GM21737 (cell line): ENCODE data around the gene PTPMT1.
"Not testable (repeated sequence)": the region's sequence is repeated elsewhere in the genome, so short reads cannot be mapped to it uniquely, and the experiment has no call there.

Experiments
- ATAC-seq: cut with Tn5 transposase; IDR thresholded peaks from one replicate; pipeline ENCODE4 v1.9.1; 2021; ENCODE audit warnings: mild to moderate bottlenecking, moderate library complexity; ENCODE audit not compliant: unreplicated experiment

Gene PTPMT1

DNA sequence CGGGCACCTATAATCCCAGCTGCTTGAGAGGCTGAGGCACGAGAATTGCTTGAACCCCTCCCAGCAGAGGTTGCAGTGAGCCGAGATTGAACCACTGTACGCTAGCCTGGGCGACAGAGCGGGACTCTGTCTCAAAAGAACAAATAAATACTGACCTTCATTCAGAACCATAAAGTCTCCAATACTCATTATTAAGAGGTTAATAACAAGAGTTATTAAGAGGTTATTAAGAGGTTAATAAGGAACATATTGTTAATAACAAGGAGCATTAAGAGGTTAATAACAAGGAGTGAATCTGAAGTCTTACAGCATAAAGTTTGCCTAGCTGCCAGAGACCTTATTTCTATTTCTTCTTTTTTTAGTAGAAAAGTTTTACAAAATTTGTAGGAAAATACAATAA is 20.1 kb upstream of the PTPMT1 start:
- ATAC-seq: no peak

DNA sequence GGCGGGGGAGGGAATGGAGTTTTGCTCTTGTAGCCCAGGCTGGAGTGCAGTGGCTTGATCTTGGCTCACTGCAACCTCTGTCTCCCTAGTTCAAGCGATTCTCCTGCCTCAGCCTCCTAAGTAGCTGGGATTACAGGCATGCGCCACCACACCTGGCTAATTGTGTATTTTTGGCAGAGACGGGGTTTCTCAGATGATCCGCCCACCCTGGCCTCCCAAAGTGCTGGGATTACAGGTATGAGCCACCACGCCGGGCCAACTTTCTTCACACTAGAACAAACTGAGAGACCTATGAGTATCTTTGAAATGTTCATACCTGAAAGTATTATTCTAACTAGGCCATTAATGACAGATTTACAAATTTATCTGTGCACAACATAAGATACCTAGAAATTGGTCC is 19.1 kb upstream of the PTPMT1 start:
- ATAC-seq: not testable (repeated sequence)

DNA sequence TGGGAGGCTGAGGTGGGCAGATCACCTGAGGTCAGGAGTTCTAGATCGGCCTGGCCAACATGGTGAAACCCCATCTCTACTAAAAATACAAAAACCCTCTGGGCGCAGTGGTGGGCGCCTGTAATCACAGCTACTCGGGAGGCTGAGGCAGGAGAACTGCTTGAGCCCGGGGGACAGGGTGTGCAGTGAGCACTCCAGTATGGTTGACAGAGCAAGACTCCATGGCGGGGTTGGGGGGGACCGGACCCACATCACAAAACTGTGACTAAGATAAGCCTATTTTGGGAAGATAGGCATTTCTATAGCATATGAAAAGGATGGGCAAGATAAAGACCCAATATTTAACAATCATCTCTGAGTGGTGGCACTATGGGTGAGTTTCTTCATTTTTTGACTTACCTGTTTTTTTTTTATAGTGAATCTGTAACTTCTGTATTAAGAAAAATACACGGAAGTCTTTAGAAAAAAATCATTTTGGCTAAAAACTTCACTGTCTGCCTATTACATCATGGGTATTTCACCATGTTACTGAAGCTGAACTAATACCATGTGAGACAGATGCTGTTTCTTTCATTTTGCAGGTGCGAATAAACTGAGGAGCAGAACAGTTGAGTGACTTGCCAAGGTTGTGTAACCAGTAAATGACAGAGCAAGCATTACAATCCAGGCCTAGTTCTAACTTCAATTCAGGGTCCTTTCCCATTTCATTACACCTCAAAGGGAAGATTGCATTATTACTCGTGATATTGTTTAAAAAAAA is 14.9 kb upstream of the PTPMT1 start:
- ATAC-seq: no peak

DNA sequence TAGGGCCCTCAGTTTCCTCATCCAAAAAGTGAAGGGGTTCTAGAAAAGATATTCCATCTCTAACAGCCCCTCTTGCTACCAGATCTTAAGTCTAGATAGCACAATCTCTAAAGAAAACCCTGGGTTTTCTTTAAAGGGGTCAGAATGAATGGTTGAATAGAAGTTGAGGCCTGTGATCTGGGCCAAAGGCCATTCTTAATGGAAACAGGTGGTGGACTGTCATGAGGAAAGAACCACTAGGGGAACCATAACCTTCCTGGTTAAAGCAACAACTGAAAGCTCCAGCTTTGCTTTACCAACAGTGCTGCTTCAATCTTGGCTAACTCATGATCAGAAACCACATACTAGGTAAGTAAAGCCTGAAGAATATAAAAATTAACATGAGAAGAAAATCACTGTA is 14.3 kb upstream of the PTPMT1 start:
- no peak for ATAC-seq

DNA sequence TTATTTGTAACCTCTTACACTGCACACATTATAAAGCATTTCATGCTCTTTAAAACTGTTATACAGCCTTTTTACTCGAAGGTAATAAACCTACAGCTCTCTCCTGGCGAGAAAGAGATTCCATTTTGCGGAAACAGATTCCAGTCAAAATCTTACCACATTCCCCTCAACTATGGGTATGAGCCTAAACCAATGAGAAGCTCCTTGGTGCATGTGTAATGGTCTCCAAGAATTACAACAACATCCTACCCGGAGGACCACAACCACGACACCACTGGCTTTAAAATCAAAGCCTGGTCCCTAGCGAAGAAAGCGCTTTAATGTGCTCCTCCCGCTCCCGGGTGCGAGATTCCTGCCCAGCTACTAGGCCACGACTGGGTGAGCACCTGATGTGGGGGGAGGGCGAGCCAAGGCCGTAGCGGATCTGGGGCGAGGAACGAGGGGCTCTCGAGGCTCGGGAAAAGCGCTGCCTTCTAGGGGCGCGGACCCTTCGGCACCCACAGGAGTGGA is 13.3 kb upstream of the PTPMT1 start:
- peak; percentile 4 for ATAC-seq

DNA sequence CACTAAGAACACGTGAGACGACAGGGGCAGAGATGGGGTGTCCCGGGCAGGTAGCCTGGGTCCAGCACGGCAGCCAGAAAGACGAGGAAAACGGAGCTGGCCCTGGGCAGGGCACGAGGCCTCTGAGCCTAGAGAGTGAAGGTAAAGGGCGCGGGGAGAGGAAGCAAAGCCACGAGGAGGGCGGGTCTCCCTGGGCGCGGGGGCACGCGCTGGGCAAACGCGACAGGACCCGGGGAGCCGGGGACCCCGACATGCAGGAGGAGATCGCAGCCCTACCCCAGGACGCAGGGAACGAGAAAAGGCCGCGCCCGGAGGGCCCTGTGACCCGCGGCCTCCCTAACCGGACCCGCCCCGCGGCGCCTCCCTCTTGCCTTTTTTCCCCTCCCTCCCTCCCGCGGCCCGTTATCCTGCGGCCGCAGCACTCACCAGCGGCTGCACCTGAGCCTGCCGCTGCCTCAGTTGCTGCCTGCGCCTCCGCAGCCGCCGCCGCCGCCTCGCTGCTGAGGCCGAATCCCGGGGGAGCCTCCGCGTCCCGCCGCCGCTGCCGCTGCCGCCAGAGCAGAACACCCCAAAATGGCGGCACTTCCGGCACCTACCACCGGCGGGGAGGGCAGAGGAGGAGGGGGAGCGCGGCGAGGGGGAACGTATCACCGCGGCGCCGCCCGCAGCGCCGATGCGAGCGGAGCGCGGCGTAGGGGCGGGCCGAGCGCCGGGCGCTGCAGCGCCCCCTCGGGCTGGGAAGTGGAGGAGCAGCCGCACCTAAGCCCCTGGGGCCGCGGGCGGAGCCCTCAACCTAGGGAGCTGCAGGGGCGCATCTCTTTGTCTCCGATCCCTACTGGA is 12.6 kb upstream of the PTPMT1 start, which contains the start of gene CELF1:
Gene CELF1 (minus strand): TSS at position 567 of the 840 bp plus-strand sequence. CDS start 53,609 bp downstream, outside the sequence.
- ATAC-seq: peak; percentile 91

DNA sequence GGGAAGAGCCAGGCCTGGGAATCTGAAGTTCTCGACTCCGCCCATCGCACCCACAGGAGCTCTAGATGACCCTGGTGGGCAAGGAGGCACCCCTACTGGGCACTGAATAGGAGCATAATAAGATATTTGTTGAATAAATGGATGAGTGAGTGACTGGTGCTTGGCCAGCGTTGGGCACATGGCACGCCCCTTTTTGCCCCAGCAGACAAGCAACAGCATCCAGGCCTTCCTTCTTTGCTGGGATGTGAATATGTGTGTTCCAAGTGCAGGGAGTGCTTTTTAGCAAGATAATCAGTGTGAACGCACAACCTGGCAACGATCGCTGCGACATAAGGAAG is 12.0 kb upstream of the PTPMT1 start:
- ATAC-seq: peak; percentile 28

DNA sequence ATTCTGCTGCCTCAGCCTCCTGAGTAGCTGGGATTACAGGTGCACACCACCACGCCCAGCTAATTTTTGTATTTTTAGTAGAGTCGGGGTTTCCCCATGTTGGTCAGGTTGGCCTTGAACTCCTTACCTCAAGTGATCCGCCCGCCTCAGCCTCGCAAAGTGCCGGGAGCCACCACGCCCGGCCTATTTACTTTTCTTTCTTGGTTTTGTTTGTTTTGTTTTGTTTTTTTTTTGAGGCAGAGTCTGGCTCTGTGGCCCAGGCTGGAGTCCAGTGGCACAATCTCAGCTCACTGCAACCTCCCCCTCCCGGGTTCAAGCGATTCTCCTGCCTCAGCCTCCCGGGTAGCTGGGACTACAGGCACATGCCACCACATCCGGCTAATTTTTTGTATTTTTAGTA is 8.4 kb upstream of the PTPMT1 start:
- ATAC-seq: not testable (repeated sequence)

DNA sequence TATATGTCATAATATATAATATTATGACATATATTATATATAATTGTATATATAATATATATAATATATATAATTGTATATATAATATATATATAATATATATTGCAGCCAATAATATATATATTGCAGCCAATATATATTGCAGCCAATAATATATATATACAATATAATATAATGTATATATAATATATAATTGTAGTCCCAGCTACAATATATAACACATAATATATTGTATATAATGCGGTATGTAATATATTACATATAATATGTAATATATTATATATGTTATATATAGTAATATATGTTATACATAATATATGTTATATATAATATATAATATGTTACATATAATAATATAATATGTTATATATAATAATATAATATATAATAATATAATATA is 6.7 kb upstream of the PTPMT1 start:
- ATAC-seq: no peak

DNA sequence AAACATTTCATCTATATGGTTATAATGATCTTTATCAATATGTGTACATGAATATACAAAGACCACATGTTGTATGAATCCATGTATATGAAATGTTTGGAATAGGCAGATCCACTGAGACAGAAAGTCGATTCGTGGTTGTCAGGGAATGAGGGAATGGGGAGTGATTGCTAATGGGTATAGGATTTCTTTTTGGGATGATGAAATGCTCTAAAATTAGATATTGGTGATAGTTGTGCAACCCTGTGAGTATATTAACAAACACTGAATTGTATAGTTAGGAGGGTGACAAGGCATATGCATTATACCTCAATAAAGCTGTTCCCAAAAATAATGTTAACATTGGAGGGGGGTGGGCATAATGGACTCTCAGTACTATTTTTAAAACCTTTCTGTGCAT is 5.0 kb upstream of the PTPMT1 start:
- no peak for ATAC-seq

DNA sequence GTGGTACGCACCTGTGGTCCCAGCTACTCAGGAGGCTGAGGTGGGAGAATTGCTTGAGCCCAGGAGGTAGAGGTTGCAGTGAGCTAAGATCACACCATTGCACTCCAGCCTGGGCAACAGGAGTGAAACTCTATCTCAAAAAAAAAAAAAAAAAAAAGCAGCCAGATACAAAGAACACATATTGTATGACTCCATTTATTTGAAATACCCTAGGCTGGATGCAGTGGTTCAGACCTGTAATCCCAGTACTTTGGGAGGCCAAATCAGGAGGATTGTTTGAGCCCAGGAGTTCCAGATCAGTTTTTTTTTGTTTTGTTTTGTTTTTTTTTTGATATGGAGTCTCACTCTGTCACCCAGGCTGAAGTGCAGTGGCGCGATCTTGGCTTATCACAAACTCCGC is 3.0 kb upstream of the PTPMT1 start:
- not testable (repeated sequence) for ATAC-seq

DNA sequence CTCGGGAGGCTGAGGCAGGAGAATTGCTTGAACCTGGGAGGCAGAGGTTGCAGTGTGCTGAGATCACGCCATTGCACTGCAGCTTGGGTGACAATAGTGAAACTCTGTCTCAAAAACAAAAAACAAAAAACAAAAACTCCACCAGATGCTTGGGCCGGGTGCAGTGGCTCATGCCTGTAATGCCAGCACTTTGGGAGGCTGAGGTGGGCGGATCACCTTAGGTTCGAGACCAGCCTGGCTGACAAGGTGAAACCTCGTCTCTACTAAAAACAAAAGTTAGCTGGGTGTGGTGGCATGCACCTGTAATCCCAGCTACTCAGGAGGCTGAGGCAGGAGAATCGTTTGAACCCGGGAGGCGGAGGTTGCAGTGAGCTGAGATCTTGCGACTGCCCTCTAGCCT is 1.0 kb upstream of the PTPMT1 start:
- ATAC-seq: not testable (repeated sequence)

DNA sequence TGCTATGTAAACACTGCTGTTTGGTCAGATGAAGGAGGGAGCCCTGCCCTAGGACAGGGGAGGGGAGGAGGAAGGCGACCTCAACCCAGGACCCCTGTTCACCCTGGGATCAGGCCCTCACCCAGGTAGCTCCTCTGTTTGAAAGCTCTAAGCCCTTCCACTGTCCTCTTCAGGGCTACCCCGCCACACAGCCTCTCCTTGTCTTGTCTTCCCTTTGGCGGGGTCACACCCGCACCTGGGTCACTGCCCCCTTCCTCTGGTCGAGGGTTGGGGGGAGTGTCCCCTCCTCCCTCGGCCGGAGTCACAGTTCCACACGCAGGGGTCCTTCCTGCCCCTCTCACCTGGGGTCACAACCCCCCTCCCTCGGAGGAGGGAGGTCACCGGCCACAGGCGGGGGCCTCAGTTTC is 463 bp upstream of the PTPMT1 start:
- no peak for ATAC-seq

DNA sequence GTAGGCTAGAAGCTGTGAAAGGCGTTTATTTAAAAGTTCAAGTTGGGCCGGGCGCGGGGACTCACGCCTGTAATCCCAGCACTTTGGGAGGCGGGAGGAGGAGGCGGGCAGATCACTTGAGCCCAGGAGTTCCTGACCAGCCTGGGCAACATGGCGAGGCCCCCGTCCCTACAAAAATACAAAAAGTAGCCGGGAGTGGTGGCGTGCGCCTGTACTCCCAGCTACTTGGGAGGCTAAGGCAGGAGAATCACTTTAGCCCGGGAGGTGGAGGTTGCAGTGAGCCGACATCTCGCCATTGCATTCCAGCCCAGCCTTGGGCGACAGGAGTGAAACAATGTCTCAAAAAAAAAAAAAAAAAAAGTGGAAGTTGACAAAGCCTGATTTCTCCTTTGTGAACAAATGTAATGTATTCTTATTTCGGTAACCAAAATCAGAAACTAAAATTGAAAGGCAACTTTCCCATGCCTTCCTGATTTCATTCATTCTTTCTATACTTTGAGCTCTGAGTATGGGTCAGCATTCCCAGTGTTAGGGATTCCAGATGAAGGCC is 825 bp downstream of the PTPMT1 start:
- no peak for ATAC-seq

DNA sequence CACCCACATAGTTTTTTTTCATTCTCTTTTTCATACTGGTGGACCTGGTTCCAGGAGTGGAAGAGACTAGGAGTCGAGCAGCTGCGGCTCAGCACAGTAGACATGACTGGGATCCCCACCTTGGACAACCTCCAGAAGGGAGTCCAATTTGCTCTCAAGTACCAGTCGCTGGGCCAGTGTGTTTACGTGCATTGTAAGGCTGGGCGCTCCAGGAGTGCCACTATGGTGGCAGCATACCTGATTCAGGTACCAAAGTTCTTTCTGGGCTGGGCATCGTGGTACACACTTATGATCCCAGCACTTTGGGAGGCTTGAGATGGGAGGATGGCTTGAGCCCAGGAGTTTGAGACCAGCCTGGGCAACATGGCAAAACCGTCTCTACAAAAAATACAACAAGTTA is 4.2 kb downstream of the PTPMT1 start:
- ATAC-seq: no peak

DNA sequence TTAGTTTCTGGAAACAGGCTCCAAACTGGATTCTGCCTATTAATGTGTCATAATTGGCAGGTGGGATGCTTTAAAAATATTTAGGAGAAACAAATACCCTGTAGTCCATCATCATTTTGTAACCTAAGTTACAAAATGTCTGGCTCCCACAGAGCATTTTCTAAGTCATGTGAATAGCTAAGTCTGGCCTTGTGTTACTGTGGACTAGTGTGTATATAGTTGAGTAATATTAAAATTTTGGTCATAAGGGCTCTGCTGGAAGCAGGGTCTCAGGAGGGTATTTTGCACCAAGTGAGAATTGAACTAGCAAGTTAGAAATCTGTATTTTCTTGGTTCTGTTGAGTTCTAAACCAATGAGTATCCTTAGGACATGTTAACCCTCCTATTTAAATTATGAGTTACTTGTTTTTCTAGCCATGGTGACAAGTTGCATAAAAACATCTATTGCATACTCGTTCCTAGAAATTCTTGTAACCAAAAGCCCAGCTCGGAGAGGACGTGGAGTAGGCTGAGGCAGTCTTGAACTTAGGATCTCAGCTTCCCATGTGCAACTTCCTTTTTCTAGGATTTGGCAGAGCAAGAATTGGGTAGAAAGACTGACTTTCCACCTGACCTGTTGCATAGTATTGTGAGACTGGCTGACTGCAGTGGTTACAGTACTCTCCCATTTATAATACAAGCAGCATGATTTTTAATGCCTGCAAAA is 5.4 kb downstream of the PTPMT1 start:
- no peak for ATAC-seq

DNA sequence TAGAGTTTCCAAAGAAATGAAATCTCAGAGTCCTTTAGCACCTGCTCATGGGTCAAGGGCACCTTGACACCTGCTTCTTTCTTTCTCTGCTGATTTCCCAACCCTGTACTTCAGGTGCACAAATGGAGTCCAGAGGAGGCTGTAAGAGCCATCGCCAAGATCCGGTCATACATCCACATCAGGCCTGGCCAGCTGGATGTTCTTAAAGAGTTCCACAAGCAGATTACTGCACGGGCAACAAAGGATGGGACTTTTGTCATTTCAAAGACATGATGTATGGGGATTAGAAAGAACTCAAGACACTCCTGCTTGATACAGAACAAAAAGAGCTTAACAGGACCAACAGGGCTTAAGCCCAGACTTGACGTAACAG is 5.9 kb downstream of the PTPMT1 start:
- no peak for ATAC-seq

DNA sequence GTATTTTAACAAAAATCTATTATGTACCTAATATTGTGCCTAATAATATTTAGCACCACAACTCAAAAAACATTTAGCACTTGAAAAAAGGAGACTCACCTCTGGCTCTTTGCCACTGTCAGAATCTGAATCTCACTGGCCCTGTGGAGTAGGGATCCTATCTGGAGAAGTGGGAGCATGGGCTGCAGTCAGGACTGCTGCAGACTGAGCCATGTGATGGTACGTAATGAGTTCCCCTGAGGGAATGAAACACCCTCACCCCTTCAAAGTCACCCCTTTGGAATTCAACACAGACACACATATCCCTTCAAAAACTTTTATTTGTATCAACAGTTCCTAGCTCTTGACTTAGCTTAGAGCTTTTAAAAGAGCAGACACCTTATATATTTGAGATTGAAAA is 6.5 kb downstream of the PTPMT1 start:
- ATAC-seq: no peak

DNA sequence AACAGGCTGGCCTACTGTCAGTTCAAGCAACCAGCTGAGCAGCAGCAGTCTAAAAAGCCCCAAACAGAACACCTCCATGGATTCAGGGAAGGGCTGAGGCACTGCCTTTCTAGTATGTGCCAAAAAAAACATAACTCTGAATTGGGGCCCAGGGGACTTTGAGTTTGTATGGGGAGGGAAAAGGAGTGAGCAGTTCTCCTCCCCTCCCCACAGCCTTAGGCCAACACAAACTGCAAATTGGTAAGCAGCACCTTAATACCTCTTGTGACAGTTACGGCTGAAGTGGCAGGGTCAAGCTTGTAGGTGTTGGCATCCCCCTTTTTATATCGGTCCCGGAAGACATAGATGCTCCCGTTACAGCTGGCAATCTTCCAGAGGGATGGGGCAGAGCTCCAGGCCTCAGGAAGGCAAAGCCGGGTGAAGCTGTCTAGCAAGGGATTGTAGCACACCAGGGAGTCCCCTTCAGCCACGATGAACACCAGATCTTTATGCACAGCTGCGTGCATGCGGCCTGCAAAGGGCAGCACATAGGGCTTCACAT is 7.4 kb downstream of the PTPMT1 start:
- ATAC-seq: no peak

DNA sequence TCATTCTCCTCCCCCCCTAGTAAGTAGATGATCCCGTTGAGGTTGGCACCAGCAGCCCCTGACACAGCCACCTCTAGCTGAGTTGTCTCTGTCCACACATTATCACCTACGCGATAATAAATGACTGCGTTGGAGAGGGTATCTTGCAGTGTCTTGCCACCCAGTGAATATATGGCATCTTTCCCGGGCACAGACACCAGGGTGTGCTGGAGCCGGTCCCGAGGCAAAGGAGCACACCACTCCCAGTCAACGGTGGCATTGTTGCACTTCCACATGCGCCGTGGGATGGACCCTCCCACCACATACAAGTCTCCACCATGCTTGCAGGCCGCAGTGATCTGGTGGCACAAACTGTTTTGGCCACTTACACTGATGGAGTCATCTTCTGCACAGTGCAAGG is 7.9 kb downstream of the PTPMT1 start:
- no peak for ATAC-seq

DNA sequence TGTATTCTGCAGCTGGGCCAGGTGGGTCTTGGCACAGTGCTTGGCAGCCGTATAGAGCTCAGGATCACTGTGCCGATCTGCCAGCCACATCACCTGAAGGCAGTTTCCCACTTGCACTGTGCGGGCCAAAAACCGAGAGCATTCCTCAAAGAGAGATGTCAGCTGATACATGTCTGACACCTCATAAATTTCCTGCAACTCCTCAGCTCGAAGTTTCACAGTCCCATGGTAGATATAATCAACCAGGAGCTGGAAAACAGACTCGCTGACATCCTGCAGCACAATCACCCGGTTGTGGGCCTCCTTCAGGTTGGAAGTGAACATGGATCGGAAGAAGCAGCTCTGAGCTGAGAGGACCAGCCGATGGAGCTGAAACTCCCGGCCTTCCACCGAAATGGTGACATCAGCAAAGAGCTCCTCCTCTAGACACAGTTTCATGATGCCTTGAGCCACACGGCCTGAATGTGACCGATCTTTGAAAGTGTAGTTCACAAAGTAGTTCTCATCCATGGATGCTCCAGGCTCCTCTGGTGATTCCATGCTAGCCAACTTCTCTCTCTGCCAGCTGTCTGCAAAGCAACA is 12.2 kb downstream of the PTPMT1 start:
- no peak for ATAC-seq
